ENCODE measurements around the gene SSMEM1. TPM values are rescaled to one million over a fixed set of nuclear protein-coding genes. Genes with fewer than 3 reads are reported as not detected.
"Not testable (repeated sequence)": the region's sequence is repeated elsewhere in the genome, so short reads cannot be mapped to it uniquely, and the experiment has no call there.

SSMEM1 gene
- total and polyA plus RNA-seq, 8 donors, result 0.18 TPM; not detected in 7

- H3K27ac ChIP-seq, result no peak overlapping the region
- TF ChIP-seq, protein P1, sequence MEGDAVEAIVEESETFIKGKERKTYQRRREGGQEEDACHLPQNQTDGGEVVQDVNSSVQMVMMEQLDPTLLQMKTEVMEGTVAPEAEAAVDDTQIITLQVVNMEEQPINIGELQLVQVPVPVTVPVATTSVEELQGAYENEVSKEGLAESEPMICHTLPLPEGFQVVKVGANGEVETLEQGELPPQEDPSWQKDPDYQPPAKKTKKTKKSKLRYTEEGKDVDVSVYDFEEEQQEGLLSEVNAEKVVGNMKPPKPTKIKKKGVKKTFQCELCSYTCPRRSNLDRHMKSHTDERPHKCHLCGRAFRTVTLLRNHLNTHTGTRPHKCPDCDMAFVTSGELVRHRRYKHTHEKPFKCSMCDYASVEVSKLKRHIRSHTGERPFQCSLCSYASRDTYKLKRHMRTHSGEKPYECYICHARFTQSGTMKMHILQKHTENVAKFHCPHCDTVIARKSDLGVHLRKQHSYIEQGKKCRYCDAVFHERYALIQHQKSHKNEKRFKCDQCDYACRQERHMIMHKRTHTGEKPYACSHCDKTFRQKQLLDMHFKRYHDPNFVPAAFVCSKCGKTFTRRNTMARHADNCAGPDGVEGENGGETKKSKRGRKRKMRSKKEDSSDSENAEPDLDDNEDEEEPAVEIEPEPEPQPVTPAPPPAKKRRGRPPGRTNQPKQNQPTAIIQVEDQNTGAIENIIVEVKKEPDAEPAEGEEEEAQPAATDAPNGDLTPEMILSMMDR (IDR thresholded peaks at IDR 0.05), result no peak
- H3K36me3 ChIP-seq, result no peaks in the 10 kb centered on the region
- H3K4me3 ChIP-seq, result no peak overlapping the region
- intact Hi-C loops (cut with DNase I), result no loop called here
- H3K4me1 ChIP-seq, result no peaks in the 10 kb centered on the region
- no peaks in the 10 kb centered on the region for H3K9me3 ChIP-seq
- ATAC-seq (no peak), DNase-seq (no peak)
- H3K27me3 ChIP-seq, result no peaks in the 10 kb centered on the region
Measured at GRCh38 chr7:130227883-130228575, 20.4 kb downstream of the SSMEM1 start.

GRCh38 chr7:130228840-130229502, 21.3 kb downstream of the SSMEM1 start:
- no peak for ATAC-seq
- Histone ChIP-seq H3K27me3 (no peaks in the 10 kb centered on the region), H3K4me3 (no peak overlapping the region), H3K4me1 (no peaks in the 10 kb centered on the region), H3K27ac (no peak overlapping the region), H3K9me3 (no peaks in the 10 kb centered on the region), H3K36me3 (no peaks in the 10 kb centered on the region)
- TF ChIP-seq, protein P1 (IDR thresholded peaks at IDR 0.05), result no peak
- no peak for DNase-seq
- intact Hi-C loops (cut with DNase I), result no loop called here

DNA sequence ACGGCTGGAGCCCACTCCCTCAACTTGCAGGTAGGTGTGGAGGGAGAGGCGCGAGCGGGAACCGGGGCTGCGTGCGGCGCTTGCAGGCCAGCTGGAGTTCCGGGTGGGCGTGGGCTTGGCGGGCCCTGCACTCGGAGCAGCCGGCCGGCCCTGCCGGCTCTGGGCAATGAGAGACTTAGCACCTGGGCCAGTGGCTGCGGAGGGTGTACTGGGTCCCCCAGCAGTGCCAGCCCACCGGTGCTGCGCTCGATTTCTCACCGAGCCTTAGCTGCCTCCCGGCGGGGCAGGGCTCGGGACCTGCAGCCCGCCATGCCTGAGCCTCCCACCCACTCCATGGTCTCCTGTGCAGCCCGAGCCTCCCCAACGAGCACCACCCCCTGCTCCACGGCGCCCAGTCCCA, 22.3 kb downstream of the SSMEM1 start:
- ATAC-seq; H3K27me3 ChIP-seq; intact Hi-C loops (cut with DNase I); H3K4me3 ChIP-seq; H3K9me3 ChIP-seq; H3K4me1 ChIP-seq; DNase-seq; H3K36me3 ChIP-seq; H3K27ac ChIP-seq: not testable (repeated sequence)

DNA sequence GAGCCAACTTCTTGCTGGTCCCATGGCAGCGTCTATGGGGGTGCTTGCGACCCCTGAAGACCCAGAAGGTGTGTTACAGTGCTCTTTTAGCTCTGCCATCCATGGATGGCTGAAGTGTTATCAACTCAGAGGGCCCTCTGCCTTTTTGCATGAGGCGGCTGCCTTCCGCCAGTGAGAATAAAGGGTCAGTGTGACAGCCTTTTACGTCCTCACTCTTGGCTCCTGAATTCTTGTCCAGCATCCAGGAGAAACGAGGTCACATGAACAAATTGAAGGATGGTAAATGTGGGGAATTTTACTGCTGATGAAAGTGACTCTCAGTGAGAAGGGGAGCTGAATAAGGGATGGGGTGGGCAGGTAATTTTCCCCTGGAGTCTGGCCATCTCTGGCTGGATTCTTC, 24.1 kb downstream of the SSMEM1 start:
- no peak overlapping the region for H3K27ac ChIP-seq
- no peaks in the 10 kb centered on the region for H3K9me3 ChIP-seq
- intact Hi-C loops (cut with DNase I), result no loop called here
- H3K4me1 ChIP-seq, result no peaks in the 10 kb centered on the region
- DNase-seq, result no peak
- H3K4me3 ChIP-seq, result no peak overlapping the region
- TF ChIP-seq, protein P1 (IDR thresholded peaks at IDR 0.05), result no peak
- no peaks in the 10 kb centered on the region for H3K27me3 ChIP-seq
- no peaks in the 10 kb centered on the region for H3K36me3 ChIP-seq
- ATAC-seq, result no peak

DNA sequence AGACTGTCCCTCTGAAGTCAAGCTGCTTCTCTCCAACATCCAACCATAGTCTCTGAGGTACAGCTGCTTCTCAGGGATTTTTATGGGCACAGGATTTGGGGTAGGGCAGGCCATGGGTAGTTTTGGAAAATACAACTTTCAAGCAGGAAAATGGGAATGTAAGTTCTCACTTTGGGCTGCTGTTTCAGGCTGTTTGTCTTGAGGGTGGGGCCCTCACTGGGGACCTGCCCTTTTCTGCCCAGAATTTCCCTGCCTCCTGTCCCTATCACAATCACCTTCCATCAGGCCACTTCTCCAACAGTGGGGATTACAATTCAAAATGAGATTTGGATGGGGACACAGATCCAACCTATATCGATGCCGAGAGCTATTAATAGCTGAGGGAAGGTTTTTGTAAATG, 24.5 kb downstream of the SSMEM1 start:
- H3K4me3 ChIP-seq, result no peak overlapping the region
- H3K36me3 ChIP-seq, result no peaks in the 10 kb centered on the region
- intact Hi-C loops (cut with DNase I), result no loop called here
- DNase-seq (no peak), ATAC-seq (no peak)
- no peaks in the 10 kb centered on the region for H3K4me1 ChIP-seq
- no peaks in the 10 kb centered on the region for H3K9me3 ChIP-seq
- H3K27me3 ChIP-seq, result no peaks in the 10 kb centered on the region
- H3K27ac ChIP-seq, result no peak overlapping the region
- TF ChIP-seq, protein P1 (IDR thresholded peaks at IDR 0.05), result no peak

All from left lung (tissue), 10 donors.